Uterus (tissue), 4 donors: ENCODE results near the gene CCDC74B. TPM values are rescaled to one million over a fixed set of nuclear protein-coding genes. Genes with fewer than 3 reads are reported as not detected.
"Not testable (repeated sequence)": the region's sequence is repeated elsewhere in the genome, so short reads cannot be mapped to it uniquely, and the experiment has no call there.

ENCODE experiments used
- DNase-seq, 2 donors: peaks; one replicate each; pipeline ENCODE4 v3.0.0-alpha.2; 2019 to 2020
- H3K27ac ChIP-seq, 2 donors: fragments of 200-600 bp; sonication (generic); 1 replicate in 1 of 2; 2 replicates in 1 of 2; pipeline ENCODE4 v1.5.1; 2016 to 2018
- H3K27me3 ChIP-seq, 2 donors: fragments of 200-600 bp; sonication (generic); one replicate each; pipeline ENCODE4 v1.5.1; 2018 to 2019; ENCODE audit warnings: control low read depth in 1 of 2
- H3K36me3 ChIP-seq, 2 donors: fragments of 200-600 bp; sonication (generic); one replicate each; pipeline ENCODE4 v1.5.1; 2019; ENCODE audit warnings: control low read depth in 1 of 2
- H3K4me1 ChIP-seq, 2 donors: fragments of 200-600 bp; sonication (generic); one replicate each; pipeline ENCODE4 v1.5.1; 2018 to 2019; ENCODE audit warnings: control low read depth in 1 of 2
- H3K4me3 ChIP-seq, 2 donors: fragments of 200-600 bp; sonication (generic); 1 replicate in 1 of 2; 2 replicates in 1 of 2; pipeline ENCODE4 v1.5.1; 2018 to 2019; ENCODE audit warnings: mild to moderate bottlenecking in 1 of 2
- H3K9me3 ChIP-seq, 2 donors: fragments of 200-600 bp; sonication (generic); one replicate each; pipeline ENCODE4 v1.5.1; 2019; ENCODE audit warnings: control low read depth in 1 of 2
- CTCF ChIP-seq, 4 experiments: fragments of 200-600 bp in 2 of 4; fragments of 450-650 bp in 2 of 4; sonication (generic) in 2 of 4; IDR thresholded peaks; one replicate each; pipeline ENCODE4 v1.5.1; 2016 to 2019; ENCODE audit warnings: antibody characterized with exemption in 4 of 4, mild to moderate bottlenecking in 2 of 4, moderate library complexity in 1 of 4
- POLR2A ChIP-seq, 2 donors: fragments of 450-650 bp; IDR thresholded peaks; one replicate each; pipeline ENCODE4 v1.6.1; 2016; ENCODE audit warnings: antibody characterized with exemption in 2 of 2, mild to moderate bottlenecking in 1 of 2, moderate library complexity in 1 of 2
- intact Hi-C: fragments of 100-400 bp; cut with DNase I; formaldehyde crosslinking; loops from one replicate; pipeline ENCODE4 v1.15.1; 2023; ENCODE audit warnings: low total_unique reads
- total RNA-seq, 4 donors: library from RNA; depleted of rRNA in 3 of 4; stranded (reverse); fragments of >200 nt in 3 of 4; gene quantifications; one replicate each; pipeline versions ENCODE4 v1.1.0 to v1.2.4, GENCODE V29; 2014 to 2023
- donor health status: DM: yes; HTN: yes; CAD: no.

Gene CCDC74B
- total RNA-seq, 4 donors from 2014 or later, result 4.6 to 34.7 (median 9.8) TPM

- H3K36me3 ChIP-seq, result no peaks in the 10 kb centered on the region
- intact Hi-C loops, result no loop called here
- no peak for DNase-seq
- H3K27me3 ChIP-seq, result no peaks in the 10 kb centered on the region
- TF ChIP-seq POLR2A (IDR thresholded peaks at IDR 0.05), result no peak
- no peak for TF ChIP-seq CTCF (IDR thresholded peaks at IDR 0.05)
- no peaks in the 10 kb centered on the region for H3K9me3 ChIP-seq
- no peak overlapping the region for H3K4me3 ChIP-seq
- no peak overlapping the region for H3K27ac ChIP-seq
- no peaks in the 10 kb centered on the region for H3K4me1 ChIP-seq
Measured at GRCh38 chr2:130158631-130159030, 13.7 kb upstream of the CCDC74B start.

- H3K9me3 ChIP-seq, H3K4me3 ChIP-seq, intact Hi-C loops, H3K4me1 ChIP-seq, DNase-seq, H3K27ac ChIP-seq, H3K36me3 ChIP-seq, H3K27me3 ChIP-seq: not testable (repeated sequence)
Measured at GRCh38 chr2:130157825-130158514, 13.1 kb upstream of the CCDC74B start.

- intact Hi-C loops, H3K36me3 ChIP-seq: not testable (repeated sequence)
Measured at GRCh38 chr2:130157354-130157753, 12.4 kb upstream of the CCDC74B start.

DNA sequence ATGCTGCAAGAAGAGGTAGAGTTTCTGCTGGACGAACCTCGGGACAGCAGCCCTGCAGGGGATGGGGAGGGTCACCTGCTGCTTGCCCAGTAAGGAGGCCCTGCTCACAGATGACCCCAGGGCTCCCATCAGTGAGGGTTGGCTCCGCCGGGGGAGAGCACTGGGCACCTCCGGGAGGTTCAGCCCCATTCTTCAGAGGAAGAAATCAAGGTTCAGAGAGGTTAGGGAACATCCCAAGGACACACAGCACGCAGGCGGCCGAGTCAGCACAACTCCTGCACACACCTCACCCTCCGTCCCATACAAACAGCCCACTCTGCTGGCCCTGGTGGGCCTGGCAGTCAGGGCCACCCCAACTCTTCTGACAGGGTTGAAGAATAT lies 11.7 kb upstream of the CCDC74B start:
- H3K27ac ChIP-seq, result no peak overlapping the region
- intact Hi-C loops, result no loop called here

More at GRCh38 chr2:130157354-130157753, 12.4 kb upstream of the CCDC74B start:
- not testable (repeated sequence) for H3K27me3 ChIP-seq, DNase-seq, H3K9me3 ChIP-seq, H3K4me1 ChIP-seq, H3K27ac ChIP-seq, H3K4me3 ChIP-seq

GRCh38 chr2:130155956-130156623 lies 11.2 kb upstream of the CCDC74B start:
- H3K4me1 ChIP-seq, H3K36me3 ChIP-seq, intact Hi-C loops, H3K4me3 ChIP-seq, H3K27ac ChIP-seq, H3K9me3 ChIP-seq, H3K27me3 ChIP-seq: not testable (repeated sequence)
- peak; percentile 31 to 45 for DNase-seq
- TF ChIP-seq CTCF (IDR thresholded peaks at IDR 0.05), result peak in 3 of 4 experiments; percentile 13 to 53 (median 45)

More for the DNA sequence above, 11.7 kb upstream of the CCDC74B start:
- no peak for DNase-seq
- no peak overlapping the region for H3K4me3 ChIP-seq
- no peaks in the 10 kb centered on the region for H3K36me3 ChIP-seq
- TF ChIP-seq CTCF (IDR thresholded peaks at IDR 0.05), result no peak
- no peaks in the 10 kb centered on the region for H3K9me3 ChIP-seq
- H3K27me3 ChIP-seq, result no peaks in the 10 kb centered on the region
- no peaks in the 10 kb centered on the region for H3K4me1 ChIP-seq
